D721Med (cell line): ENCODE measurements around the gene FAM163A.

Source experiments
- DNase-seq: peaks from one replicate; pipeline ENCODE4 v3.0.0; 2011; ENCODE audit warnings: low spot score; ENCODE audit not compliant: insufficient read length
- FAIRE-seq: peaks from 2 replicates; lab custom pipeline; 2011; peaks lifted over from hg19 to GRCh38; lab: Jason Lieb, UNC
- CTCF ChIP-seq: IDR thresholded peaks from 2 replicates; pipeline ENCODE4 v1.5.1; 2012; ENCODE audit warnings: mild to moderate bottlenecking, control low read depth; ENCODE audit not compliant: insufficient read depth; ENCODE audit errors: missing control alignments

Gene FAM163A

DNA sequence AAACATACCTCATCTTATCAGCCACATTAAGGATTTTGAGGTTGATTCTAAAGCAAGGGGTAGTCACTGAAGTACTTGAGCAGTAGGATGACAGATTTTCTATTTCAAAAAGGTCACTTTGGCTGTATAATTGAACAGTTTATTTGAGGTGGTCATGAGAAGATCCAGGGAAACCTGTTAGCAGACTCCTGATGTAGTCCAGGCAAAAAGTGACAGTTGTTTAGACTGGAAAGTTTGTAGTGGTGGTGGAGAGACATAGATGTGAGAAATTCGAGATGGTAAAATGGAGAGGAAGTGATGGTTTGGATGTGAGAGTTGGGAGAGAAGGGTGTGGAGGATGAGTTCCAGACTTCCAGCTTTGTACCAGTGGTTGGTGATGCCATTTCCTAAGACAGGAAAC, 7.5 kb downstream of the FAM163A start:
- no peak for TF ChIP-seq CTCF
- no peak for FAIRE-seq
- no peak for DNase-seq

DNA sequence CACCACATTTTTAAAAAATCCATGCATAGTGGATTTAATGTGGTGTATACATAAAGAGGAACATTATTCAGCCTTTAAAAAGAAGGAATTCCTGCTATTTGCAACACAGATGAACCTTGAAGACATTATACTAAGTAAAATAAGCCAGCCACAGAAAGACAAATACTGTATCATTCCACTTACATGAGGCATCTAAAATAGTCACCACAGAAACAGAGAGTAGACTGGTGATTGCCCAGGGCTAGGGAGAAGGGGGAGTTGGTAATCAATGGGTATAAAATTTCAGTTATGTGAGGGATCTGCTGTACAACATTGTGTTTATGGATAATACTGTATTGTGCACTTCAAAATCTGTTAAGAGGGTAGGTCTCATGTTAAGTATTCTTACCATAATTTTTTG, 10.0 kb downstream of the FAM163A start:
- DNase-seq (no peak), FAIRE-seq (no peak)
- TF ChIP-seq CTCF: no peak

DNA sequence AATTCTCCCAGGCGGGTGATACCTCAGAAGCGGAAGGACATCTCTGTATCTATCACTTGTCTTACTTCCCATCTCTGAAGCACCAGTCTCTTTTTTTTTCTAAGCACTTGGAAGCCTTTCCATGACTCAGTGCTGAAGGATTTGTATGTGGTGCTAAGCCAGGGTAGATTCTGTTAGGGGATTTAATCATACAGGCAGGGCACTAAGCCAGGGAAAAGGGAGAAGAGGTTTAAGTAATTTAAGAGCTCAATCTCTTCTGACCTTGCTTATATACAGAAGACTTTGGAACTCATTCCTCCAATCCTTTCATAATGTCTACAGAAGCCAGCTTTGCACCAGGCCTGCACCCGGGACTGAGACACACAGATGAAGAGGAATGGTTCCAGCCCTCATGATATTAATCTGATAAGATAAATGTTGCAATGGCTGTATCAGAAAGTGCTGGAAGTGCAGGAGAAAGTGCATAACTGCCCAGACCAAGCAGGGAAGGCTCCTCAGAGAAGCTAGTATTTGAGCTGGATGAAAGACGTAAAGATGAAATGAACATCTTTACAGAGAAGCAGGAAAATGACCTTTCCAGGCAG, 11.0 kb downstream of the FAM163A start:
- FAIRE-seq: peak; percentile 97
- DNase-seq: peak; percentile 63
- no peak for TF ChIP-seq CTCF

- DNase-seq: no peak
- no peak for TF ChIP-seq CTCF
- no peak for FAIRE-seq
Observed at GRCh38 chr1:179757933-179758332, 14.8 kb downstream of the FAM163A start.

DNA sequence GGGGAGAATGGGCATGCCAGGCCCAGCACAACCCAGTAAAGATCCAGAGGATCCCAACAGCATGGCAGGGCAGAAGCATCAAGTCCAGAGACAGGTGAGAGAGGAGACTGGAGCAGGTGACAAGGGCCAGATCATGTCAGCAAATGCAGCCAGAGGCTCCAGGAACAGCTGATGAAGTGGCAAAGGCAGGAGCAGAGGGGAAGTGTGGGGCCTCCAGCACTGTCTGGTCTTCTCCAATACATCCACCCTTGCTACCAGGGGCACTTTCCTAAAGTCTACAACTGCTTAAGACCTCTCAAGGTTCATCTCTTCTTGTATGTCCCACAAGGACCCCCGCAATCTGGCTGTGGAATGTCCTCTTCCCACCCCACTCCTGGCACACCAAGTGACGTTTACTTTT, 17.4 kb downstream of the FAM163A start:
- DNase-seq (no peak), FAIRE-seq (no peak)
- no peak for TF ChIP-seq CTCF

DNA sequence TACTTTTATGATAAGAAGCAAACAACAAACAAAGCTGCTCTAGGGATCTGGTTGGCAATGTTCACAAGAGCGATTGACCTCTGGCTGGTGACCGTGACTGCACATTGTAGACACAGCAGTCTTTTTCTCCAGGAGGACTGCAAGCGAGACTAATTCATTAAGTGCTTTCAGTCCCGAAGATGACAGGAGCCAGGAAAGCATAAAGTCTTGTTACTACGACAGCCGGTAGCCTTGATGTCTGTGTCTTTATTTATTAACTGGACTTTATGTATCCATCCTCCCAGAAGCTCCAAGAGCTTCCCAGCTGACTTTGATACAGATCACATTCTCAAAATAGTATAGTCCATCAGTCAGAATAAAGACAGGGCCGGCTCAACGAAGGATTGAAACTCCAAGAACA, 18.2 kb downstream of the FAM163A start:
- DNase-seq: no peak
- no peak for TF ChIP-seq CTCF
- no peak for FAIRE-seq

GRCh38 chr1:179761846-179762640, 19.0 kb downstream of the FAM163A start:
- DNase-seq: no peak
- no peak for TF ChIP-seq CTCF
- FAIRE-seq: no peak
